Stomach smooth muscle (tissue), 2 donors: ENCODE data around the gene GCH1.

Experiments
- H3K27ac ChIP-seq: one replicate; pipeline ENCODE4 v1.7.0; 2013; ENCODE audit warnings: mild to moderate bottlenecking, low read length, inconsistent platforms
- H3K27me3 ChIP-seq, 2 donors: one replicate each; pipeline ENCODE4 v1.7.0; 2013; ENCODE audit warnings: low read length in 2 of 2; ENCODE audit not compliant: insufficient read depth in 2 of 2, control insufficient read depth in 1 of 2
- H3K36me3 ChIP-seq, 2 donors: one replicate each; pipeline ENCODE4 v1.7.0; 2013; ENCODE audit warnings: low read length in 2 of 2; ENCODE audit not compliant: control insufficient read depth in 2 of 2, insufficient read depth in 2 of 2
- H3K4me1 ChIP-seq: one replicate; pipeline ENCODE4 v1.7.0; 2013; ENCODE audit warnings: low read length; ENCODE audit not compliant: control insufficient read depth, insufficient read depth
- H3K4me3 ChIP-seq, 2 donors: one replicate each; pipeline ENCODE4 v1.7.0; 2013; ENCODE audit warnings: low read length in 2 of 2
- H3K9ac ChIP-seq, 2 donors: one replicate each; pipeline ENCODE4 v1.7.0; 2013; ENCODE audit warnings: low read length in 2 of 2, mild to moderate bottlenecking in 1 of 2
- H3K9me3 ChIP-seq, 2 donors: one replicate each; pipeline ENCODE4 v1.7.0; 2013; ENCODE audit warnings: low read length in 2 of 2; ENCODE audit not compliant: control insufficient read depth in 2 of 2
- donor health status: healthy.
- donor health status: Pancreatic carcinoma.

The GCH1 gene

DNA sequence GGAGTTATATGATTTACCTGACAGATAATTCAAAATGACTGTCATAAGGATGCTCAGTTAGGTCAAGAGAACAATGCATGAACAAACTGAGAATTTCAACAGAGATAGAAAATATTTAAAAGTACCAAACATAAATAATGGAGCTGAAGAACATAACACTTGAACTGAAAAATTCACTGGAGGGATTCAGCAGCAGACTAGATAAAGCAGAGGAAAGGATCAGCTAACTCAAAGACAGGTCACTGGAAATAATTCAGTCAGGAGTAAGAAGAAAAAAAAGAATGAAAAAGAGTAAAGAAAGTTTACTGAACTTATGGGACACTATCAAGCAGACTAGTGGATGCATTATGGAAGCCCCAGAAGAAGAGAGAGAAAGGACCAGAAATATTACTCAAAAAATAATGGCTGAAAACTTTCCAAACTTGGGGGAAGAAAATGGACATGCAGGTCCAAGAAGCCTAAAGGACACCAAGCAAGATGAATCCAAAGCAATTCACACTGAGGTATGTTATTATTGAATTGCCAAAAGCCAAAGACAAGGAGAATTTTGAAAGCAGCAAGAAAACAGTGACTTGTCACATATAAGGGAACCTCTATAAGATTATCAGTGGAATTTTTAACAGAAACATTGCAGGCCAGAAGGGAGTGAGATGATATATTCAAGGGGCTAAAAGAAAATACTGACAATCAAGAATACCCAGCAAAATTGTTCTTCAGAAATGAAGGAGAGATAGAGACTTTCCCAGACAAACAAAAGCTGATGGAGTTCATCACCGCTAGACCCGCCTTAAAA is 78.7 kb downstream of the GCH1 start:
- Histone ChIP-seq H3K9ac (no peak overlapping the region), H3K36me3 (no peaks in the 10 kb centered on the region), H3K27me3 (no peaks in the 10 kb centered on the region), H3K27ac (no peak overlapping the region), H3K4me3 (no peak overlapping the region), H3K4me1 (no peaks in the 10 kb centered on the region), H3K9me3 (peaks cover 0 to 8% of the 10 kb centered on the region in 2 donors)

DNA sequence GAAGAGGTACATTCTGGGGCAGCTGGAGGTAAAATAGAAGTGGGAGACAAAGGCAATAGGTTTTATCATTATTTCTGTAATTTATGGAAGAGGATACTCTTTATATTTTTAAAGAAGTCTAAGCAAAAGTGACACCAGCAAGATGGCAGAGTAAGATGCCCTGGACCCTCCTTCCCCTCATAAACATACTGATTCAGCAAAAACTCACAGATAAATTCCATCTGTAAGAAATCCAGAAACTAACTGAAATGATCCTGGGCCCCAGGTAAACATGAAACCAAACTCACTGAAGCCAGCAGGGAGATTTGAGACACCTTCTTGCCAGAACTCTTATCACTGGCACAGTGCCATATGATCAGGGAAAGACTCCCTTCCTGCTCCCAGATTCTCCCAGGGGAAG is 79.9 kb downstream of the GCH1 start:
- H3K4me3 ChIP-seq, result no peak overlapping the region
- peaks cover 0 to 8% of the 10 kb centered on the region in 2 donors for H3K9me3 ChIP-seq
- H3K27ac ChIP-seq, result no peak overlapping the region
- H3K27me3 ChIP-seq, result no peaks in the 10 kb centered on the region
- no peaks in the 10 kb centered on the region for H3K36me3 ChIP-seq
- H3K9ac ChIP-seq, result no peak overlapping the region
- no peaks in the 10 kb centered on the region for H3K4me1 ChIP-seq

DNA sequence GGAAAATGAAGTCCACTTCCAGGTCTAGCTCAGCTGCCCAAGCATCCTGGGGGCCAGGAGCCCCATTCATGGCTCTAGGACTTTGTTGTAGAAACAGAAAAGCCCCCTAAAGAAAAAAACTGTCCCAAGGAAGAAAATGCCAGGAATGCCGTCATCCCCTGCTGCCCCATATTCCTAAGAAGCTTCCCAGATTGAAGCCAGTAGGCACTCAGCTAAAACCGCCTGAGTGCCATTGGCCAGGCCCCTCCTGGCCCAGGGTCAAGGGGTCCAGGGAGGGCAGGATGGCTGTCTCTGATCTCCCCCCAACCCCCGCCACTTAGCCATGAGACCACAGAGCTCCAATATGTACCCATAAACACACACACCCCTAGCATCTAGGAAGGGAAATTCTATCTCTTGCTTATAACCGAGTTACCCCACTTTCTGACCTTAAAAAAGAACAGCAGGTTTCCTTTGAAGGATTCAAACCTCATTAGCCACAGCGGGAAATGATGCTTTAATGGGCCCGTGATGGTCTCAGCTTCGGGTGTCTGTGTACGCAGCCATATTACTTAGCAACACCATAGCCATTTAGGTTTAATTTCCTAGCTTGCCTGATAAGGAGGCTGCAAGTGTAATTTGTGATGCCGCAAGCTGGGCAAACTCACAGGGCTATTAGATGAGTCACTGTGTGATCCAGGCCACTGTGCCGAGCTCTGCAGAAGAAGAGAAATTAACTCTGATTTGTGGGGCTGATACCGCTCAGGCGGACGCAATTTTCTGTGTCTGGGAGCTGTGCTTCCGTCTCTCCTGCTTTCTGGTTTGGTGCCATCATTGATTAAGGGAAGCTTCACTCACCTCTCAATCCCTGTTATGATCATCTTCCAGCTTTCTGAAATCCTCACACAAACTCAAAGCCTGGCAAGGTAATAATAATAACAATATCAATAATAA is 84.2 kb downstream of the GCH1 start:
- no peaks in the 10 kb centered on the region for H3K4me1 ChIP-seq
- no peak overlapping the region for H3K27ac ChIP-seq
- peaks cover 0 to 6% of the 10 kb centered on the region in 2 donors for H3K9me3 ChIP-seq
- no peaks in the 10 kb centered on the region for H3K27me3 ChIP-seq
- H3K9ac ChIP-seq, result no peak overlapping the region
- H3K4me3 ChIP-seq, result peak overlapping the region in 1 of 2 donors; percentile 3
- H3K36me3 ChIP-seq, result no peaks in the 10 kb centered on the region

DNA sequence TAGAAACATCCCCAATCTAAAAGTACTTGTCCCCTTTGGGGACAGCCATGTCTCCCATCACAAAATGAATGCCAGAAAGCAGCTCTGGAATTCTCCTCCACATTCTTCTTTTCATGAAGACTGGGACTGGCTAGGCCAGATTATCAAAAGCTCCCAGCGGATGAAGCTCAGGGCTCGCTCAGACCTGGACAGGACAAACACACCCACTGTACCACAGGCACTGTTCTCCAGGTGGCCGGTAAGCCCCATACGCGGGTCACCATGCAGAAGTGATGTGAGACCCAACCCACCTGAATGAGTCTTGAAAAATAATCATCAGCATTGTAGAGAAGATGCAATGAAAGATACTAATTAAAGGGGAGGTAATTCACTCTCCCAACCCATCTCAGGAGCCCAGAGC is 85.1 kb downstream of the GCH1 start:
- Histone ChIP-seq H3K9ac (no peak overlapping the region), H3K27ac (no peak overlapping the region), H3K36me3 (no peaks in the 10 kb centered on the region), H3K4me1 (no peaks in the 10 kb centered on the region), H3K4me3 (no peak overlapping the region), H3K27me3 (no peaks in the 10 kb centered on the region), H3K9me3 (no peaks in the 10 kb centered on the region)

DNA sequence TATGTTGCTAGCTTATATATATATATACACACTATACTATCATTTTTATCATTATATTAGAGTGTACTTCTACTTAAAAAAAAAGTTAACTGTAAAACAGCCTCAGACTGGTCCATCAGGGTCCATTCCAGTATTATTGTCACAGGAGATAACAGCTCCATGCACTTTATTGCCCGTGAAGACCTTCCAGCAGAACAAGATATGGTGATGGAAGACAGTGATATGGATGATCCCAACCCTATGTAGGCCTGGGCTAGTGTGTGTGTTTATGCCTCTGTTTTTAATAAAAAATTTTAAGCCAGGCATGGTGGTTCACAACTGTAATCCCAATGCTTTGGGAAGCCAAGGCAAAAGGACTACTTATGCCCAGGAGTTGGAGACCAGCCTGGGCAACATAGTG is 86.2 kb downstream of the GCH1 start:
- Histone ChIP-seq H3K36me3 (no peaks in the 10 kb centered on the region), H3K4me3 (no peak overlapping the region), H3K27ac (no peak overlapping the region), H3K4me1 (no peaks in the 10 kb centered on the region), H3K27me3 (peaks cover 0 to 2% of the 10 kb centered on the region in 2 donors), H3K9ac (no peak overlapping the region), H3K9me3 (no peaks in the 10 kb centered on the region)

DNA sequence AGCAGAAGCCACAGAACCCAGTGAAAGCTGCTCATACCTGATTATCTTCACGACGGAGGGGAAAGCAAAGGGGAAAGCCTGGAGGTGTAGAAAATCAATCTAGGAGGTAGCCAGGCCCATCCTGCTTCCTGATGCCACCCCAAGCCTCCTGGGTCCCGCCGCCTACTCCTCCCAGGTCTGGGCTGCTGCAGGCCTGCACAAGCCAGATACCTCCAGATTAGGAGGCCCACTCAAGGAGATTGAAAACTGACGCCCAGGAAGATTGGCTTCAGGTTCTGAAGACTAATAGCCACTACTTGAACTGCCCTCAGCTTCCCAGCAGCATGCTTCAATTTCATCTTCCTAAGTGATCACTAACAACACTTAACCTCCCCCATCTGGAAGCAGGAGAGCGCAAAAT is 87.1 kb downstream of the GCH1 start:
- H3K9me3 ChIP-seq, result no peaks in the 10 kb centered on the region
- no peaks in the 10 kb centered on the region for H3K4me1 ChIP-seq
- peaks cover 0 to 2% of the 10 kb centered on the region in 2 donors for H3K27me3 ChIP-seq
- no peak overlapping the region for H3K9ac ChIP-seq
- no peak overlapping the region for H3K4me3 ChIP-seq
- H3K27ac ChIP-seq, result no peak overlapping the region
- no peaks in the 10 kb centered on the region for H3K36me3 ChIP-seq

DNA sequence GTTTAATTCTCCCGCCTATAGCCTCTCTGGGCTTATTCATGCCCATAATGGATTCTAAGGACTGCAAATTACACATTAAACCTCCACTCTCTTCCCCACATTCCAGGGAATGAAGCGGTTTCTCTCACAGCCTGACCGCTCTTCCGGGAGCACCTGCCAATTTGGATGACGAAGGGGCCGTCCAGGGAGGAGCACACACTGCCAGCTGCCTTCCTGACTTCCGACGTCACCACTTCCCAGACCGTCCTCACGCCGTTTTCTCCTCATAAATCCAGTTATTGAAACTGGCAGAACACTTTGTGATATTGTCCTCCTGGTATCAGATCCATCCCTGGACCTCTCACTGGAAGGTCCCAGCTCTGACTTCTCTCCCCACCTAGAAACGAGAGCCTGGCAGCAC is 87.6 kb downstream of the GCH1 start:
- Histone ChIP-seq H3K27me3 (peaks cover 0 to 2% of the 10 kb centered on the region in 2 donors), H3K9ac (no peak overlapping the region), H3K4me3 (no peak overlapping the region), H3K27ac (no peak overlapping the region), H3K4me1 (no peaks in the 10 kb centered on the region), H3K9me3 (no peaks in the 10 kb centered on the region), H3K36me3 (no peaks in the 10 kb centered on the region)

DNA sequence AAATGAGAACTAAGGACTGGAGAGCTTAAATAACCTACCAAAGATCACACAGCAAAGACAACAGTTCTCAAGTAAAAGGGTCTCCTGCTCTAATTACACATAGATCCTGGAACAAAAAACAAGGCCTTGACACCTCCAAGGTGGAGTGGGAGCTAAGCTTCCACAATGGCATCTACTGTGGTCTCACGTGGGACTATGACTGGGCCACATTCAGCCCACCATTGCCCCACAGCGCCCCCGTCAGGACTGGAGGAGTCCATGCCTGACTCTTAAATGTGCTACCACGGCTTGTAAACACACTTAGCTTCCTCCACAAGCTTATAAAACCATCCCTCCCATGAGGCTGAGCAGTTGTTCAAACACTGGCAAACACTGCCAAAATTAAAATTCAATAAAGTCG is 88.5 kb downstream of the GCH1 start:
- Histone ChIP-seq H3K4me1 (no peaks in the 10 kb centered on the region), H3K27ac (no peak overlapping the region), H3K27me3 (peaks cover 0 to 2% of the 10 kb centered on the region in 2 donors)

DNA sequence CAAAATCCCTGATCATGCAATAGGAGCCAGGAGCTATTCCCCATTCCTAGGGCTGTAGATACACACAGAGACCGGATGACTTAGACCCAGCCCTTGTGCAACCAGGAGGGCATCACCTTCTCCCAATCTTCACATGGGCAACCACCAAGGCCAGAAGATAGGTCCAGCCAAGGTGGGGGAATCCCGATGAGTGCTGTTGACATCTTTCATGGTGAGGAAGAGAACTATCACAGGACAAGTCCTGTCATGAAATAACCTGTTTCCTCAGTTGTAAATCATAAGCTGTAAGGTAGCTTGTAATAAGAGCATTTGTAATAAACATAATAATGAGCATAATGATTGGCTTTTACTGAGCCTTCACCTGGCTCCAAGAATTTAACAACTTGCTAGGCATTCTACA is 89.5 kb downstream of the GCH1 start:
- H3K9ac ChIP-seq, result no peak overlapping the region
- no peaks in the 10 kb centered on the region for H3K4me1 ChIP-seq
- H3K4me3 ChIP-seq, result no peak overlapping the region
- no peak overlapping the region for H3K27ac ChIP-seq
- peaks cover 0 to 2% of the 10 kb centered on the region in 2 donors for H3K27me3 ChIP-seq
- no peaks in the 10 kb centered on the region for H3K9me3 ChIP-seq
- H3K36me3 ChIP-seq, result no peaks in the 10 kb centered on the region

More for the DNA sequence above, 88.5 kb downstream of the GCH1 start:
- Histone ChIP-seq H3K36me3 (no peaks in the 10 kb centered on the region), H3K9me3 (no peaks in the 10 kb centered on the region), H3K9ac (no peak overlapping the region), H3K4me3 (no peak overlapping the region)

DNA sequence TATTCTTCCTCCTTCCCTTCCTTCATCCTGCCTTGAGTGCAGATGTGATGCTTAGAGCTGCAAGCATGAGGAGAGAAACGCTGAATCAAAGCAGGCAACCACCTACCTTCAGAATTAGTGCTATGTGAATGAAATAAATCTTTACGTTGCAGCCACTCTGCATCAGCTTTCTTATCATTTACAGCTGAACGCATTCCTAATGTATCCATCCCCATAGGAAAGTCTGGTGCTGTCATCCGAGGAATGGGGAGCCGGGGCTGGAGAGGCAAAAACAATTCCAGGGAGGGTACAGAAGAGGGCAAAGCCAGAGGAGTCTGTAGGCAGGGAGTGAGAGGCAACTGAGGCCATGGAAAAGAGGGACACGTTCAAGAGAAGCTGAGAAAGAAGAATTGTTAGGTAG is 90.0 kb downstream of the GCH1 start:
- peaks cover 0 to 2% of the 10 kb centered on the region in 2 donors for H3K27me3 ChIP-seq
- H3K9me3 ChIP-seq, result no peaks in the 10 kb centered on the region
- H3K4me1 ChIP-seq, result no peaks in the 10 kb centered on the region
- H3K9ac ChIP-seq, result no peak overlapping the region
- no peaks in the 10 kb centered on the region for H3K36me3 ChIP-seq
- no peak overlapping the region for H3K4me3 ChIP-seq
- H3K27ac ChIP-seq, result no peak overlapping the region
